Breast epithelium (tissue), 3 donors: ENCODE data around the gene HES7.

Source experiments
- POLR2A ChIP-seq: fragments of 450-650 bp; IDR thresholded peaks from one replicate; pipeline ENCODE4 v1.6.1; 2016; ENCODE audit warnings: antibody characterized with exemption, mild to moderate bottlenecking, moderate library complexity
- TF ChIP-seq, protein P1 (sequence below), 3 donors: fragments of 450-650 bp; IDR thresholded peaks; one replicate each; pipeline ENCODE4 v1.5.1; 2016 to 2017; ENCODE audit warnings: antibody characterized with exemption in 3 of 3, mild to moderate bottlenecking in 3 of 3, moderate library complexity in 3 of 3

DNA sequence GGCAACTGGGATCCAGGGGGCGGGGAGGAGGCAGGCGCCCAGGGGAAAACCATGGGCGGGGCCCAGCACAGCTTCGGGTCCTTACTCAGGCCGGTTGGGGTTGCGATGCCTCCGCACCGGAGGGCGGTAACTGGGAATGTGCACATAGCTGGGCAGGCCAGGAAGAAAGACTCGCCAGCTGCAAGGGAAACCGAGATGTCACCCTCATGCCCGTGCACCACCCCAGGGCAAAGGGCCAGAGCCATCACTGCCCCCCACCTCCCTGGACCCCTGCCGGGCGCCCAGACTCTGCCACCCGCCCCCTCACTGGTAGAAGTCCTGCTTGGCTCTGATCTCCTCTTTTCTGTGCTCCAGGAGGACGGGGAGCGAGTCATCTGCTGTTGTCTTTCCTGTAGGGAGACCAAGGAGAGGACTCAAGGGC lies 43.1 kb downstream of the HES7 start:
- TF ChIP-seq, protein P1, sequence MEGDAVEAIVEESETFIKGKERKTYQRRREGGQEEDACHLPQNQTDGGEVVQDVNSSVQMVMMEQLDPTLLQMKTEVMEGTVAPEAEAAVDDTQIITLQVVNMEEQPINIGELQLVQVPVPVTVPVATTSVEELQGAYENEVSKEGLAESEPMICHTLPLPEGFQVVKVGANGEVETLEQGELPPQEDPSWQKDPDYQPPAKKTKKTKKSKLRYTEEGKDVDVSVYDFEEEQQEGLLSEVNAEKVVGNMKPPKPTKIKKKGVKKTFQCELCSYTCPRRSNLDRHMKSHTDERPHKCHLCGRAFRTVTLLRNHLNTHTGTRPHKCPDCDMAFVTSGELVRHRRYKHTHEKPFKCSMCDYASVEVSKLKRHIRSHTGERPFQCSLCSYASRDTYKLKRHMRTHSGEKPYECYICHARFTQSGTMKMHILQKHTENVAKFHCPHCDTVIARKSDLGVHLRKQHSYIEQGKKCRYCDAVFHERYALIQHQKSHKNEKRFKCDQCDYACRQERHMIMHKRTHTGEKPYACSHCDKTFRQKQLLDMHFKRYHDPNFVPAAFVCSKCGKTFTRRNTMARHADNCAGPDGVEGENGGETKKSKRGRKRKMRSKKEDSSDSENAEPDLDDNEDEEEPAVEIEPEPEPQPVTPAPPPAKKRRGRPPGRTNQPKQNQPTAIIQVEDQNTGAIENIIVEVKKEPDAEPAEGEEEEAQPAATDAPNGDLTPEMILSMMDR (IDR thresholded peaks at IDR 0.05): no peak
- TF ChIP-seq POLR2A: no peak
